Fibroblast of skin of left quadriceps (primary cell): Measurements from ENCODE around the gene CILP2.
A peak's percentile ranks its signal among the peaks of the same experiment; 100 is the strongest.

ENCODE experiments used
- DNase-seq, 2 experiments: peaks; one replicate each; pipeline ENCODE4 v3.0.0-alpha.2; 2013; ENCODE audit warnings: low read depth in 2 of 2

The CILP2 gene, protein sequence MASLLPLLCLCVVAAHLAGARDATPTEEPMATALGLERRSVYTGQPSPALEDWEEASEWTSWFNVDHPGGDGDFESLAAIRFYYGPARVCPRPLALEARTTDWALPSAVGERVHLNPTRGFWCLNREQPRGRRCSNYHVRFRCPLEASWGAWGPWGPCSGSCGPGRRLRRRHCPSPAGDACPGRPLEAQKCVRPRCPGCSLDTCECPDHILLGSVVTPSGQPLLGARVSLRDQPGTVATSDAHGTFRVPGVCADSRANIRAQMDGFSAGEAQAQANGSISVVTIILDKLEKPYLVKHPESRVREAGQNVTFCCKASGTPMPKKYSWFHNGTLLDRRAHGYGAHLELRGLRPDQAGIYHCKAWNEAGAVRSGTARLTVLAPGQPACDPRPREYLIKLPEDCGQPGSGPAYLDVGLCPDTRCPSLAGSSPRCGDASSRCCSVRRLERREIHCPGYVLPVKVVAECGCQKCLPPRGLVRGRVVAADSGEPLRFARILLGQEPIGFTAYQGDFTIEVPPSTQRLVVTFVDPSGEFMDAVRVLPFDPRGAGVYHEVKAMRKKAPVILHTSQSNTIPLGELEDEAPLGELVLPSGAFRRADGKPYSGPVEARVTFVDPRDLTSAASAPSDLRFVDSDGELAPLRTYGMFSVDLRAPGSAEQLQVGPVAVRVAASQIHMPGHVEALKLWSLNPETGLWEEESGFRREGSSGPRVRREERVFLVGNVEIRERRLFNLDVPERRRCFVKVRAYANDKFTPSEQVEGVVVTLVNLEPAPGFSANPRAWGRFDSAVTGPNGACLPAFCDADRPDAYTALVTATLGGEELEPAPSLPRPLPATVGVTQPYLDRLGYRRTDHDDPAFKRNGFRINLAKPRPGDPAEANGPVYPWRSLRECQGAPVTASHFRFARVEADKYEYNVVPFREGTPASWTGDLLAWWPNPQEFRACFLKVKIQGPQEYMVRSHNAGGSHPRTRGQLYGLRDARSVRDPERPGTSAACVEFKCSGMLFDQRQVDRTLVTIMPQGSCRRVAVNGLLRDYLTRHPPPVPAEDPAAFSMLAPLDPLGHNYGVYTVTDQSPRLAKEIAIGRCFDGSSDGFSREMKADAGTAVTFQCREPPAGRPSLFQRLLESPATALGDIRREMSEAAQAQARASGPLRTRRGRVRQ

DNA sequence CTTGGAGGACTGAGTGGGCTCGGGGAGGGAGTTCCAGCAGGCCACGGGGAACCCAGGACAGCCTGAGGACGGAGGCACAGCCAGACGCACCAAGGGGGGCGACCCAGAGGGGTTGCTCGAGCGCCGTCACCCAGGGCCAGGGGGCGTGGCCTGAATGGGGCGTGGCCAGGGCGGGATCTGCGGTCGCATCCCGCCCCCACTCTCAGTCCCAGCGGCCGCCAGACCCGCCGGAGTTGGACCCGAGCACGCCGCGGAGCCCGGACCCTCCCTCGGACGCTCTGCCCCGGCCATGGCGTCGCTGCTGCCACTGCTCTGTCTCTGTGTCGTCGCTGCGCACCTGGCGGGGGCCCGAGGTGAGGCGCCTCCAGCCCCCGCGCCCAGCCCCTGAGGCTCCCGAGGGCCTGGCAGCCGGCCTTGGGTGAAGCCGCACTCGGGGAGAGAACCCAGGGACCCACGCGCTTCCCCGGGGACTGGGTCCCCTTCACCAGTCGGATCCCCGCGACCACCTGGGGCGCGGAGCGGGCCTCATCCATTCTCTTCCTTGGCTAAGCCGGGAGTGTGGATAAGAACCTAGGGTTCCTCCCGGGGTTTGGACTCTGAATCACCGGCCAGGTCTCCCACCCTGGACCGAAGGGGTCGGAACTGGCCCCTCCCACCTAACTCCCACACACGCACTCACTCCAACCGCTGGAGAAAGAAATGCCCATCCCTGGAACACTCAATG, at the start of gene CILP2:
CILP2 (plus strand) TSS at position 205 of the 724 bp plus-strand sequence; CDS start at position 290, 85 bp downstream.
- DNase-seq, result no peak

DNA sequence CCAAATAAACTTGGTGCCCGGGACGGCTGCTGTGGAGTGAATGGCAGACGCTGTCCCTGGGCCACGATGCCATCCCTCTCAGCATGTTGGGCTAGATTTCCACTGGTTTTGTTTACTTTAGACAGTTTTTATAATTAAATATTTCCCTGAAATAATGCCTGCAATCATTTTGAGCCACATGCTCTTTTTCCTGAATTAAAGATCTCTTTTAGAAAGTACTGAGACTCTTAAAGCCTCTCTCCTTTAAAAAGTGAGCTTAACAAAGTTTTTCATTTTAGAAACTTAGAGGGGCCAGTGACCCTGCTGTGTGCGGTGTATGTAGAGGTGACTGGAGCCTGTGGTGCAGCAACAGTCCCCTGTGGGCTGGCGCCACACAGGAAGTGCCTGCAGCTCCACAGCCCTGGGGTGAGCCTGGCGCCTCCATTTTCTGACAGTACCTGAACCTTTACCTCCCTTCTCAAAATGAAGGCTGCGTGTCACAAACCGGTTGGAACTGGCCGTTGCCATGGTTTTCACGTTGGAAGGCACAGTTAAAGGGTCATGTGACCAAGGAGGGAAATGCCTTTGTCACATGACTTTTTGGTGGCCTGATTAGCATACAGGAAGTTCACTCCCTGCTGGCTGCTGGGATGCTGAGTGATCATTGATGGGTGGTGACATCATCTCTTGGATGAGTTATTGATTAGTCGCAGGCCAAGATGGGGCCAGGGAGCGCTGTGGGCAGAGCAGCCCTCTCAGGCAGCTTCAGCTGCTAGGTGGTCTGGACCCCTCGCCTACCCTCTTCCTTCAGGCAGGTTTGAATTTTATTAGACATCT, 49.0 kb upstream of the CILP2 start:
- DNase-seq, result peak; percentile 93 to 94

DNA sequence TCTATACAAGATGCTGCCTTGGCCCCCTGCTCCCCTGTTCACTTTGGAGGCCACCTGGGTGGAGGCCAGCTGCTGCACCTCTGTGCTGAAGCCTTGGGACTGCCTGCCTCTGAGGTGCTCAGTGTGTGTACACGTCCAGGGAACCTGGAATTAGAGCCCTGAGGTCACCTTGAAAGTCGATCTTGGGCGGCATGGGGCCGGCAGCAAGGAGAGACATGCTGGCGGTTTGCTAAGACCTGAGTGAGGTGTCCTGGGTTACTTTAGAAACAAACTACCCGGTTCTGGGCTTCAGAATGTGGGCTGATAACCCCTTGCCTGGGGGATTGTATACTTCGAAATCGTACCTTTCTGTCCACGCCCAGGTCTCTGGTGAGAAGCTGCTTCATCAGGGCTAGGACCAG, 48.3 kb upstream of the CILP2 start:
- no peak for DNase-seq

DNA sequence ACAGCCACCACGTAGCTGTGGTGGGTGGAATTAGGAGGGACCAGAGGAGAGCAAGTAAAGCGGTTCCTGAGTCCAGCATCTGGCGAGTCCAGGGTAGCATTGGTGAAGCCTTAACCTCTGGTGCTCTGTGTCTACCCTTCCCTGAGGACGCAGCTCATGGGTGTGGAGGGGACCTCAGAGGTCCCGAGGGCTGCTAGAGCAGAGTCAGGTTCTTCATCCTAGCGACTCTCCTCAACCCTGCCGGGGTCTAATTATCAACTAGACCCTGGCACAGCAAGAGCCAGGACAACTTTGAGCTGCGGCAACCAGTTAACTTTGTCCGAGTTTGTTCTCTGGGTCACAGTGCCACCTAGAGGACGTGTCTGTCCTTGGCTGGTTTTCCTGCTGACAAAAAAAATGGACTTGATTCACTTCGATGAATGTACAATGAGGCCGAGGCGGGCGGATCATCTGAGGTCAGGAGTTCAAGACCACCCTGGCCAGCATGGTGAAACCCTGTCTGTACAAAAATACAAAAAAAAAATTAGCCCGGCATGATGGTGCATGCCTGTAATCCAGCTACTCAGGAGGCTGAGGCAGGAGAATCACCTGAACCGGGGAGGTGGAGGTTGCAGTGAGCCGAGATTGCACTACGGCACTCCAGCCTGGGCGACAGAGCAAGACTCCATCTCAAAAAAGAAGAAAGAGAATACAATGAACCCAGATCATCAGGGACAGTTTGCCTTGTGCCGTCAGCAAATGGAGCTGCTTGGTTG, 47.7 kb upstream of the CILP2 start:
- DNase-seq, result peak; percentile 59 to 61

DNA sequence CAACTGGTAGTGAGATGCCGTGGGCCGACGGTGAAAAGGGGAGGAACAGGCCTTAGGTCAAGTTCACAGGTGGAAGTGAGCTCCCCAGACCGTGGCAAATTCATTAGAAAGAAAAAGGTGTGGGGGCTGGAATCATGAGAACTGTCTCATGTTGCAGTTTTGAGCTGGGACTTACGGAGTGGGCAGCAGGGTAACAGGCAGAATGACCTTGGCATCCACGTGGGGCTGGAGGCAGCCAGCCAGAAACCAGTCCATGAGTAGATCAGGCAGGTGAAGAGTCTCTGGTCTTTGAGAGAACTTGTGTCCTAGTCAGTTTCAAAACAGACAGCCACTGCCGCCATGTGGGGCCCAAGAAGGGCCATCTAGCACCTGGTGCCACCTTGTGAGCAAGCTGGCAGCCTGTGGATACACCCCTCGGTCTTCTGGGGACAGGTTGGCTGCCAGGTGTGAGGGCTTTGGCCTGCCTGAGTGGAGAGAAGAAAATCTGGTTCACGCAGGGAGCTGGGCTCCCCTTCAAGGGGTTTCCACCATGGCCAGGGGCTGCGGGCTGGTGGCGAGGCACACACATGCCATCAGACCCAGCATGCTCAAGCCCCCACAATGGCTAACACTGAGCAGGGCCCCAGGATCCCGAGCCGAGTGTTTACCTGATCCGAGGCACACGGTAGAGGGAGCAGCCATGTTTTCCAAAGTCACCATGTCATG, 46.6 kb upstream of the CILP2 start:
- no peak for DNase-seq

DNA sequence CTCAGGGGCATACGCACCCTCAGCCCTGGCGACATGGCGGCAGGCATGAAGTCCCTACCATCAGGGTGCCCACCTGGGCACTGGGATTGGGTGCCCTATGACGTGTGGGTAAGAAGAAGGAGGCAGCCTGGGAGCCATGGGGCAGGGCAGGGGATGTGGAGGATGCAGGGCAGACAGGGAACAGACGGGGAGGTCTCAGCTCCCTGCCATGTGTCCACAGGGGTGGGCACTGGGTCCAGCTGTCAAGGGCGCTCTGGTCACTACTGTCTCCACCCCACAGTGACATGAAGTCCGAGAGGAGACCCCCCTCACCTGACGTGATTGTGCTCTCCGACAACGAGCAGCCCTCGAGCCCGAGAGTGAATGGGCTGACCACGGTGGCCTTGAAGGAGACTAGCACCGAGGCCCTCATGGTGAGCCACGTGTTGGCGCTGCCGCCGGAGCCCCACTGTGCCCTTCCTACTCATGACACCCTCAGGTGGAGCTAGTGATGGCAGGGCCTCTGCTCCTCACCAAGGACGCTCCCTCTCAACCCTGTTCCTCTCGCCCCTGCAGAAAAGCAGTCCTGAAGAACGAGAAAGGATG, 45.9 kb upstream of the CILP2 start:
- DNase-seq, result no peak

DNA sequence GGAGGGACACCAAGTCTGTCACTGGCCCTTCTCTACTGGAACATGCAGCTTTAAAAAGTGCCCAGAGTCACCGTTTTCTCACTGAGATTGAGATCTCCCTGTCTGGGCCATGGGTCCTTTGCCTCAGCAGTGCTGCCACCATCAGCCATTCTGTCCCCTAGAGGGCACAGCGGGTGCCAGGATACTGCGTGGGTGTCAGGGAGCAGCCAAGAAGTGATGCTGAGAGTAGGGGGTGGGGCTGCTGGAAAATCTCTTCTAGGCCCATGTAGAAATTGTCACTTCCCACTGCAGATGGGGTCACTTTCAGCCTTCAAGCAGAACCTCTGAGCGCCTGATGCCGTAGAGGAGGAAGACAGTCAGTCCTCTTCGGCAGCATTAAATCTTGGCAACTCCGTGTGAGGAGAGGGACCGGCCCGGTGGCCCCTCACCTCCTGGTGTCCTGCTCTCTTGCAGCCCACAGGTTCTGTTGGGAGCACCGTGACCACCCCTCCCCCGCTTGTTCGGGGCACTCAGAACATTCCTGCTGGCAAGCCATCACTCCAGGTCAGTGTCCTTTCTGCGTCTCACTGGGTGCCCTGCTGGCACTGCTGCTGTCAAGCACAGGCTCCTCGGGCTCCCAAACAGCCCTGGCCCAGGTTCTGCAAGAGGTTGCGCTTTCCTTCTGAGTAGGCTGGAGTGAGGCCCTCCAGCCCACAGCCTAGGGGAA, 44.1 kb upstream of the CILP2 start:
- DNase-seq, result no peak

DNA sequence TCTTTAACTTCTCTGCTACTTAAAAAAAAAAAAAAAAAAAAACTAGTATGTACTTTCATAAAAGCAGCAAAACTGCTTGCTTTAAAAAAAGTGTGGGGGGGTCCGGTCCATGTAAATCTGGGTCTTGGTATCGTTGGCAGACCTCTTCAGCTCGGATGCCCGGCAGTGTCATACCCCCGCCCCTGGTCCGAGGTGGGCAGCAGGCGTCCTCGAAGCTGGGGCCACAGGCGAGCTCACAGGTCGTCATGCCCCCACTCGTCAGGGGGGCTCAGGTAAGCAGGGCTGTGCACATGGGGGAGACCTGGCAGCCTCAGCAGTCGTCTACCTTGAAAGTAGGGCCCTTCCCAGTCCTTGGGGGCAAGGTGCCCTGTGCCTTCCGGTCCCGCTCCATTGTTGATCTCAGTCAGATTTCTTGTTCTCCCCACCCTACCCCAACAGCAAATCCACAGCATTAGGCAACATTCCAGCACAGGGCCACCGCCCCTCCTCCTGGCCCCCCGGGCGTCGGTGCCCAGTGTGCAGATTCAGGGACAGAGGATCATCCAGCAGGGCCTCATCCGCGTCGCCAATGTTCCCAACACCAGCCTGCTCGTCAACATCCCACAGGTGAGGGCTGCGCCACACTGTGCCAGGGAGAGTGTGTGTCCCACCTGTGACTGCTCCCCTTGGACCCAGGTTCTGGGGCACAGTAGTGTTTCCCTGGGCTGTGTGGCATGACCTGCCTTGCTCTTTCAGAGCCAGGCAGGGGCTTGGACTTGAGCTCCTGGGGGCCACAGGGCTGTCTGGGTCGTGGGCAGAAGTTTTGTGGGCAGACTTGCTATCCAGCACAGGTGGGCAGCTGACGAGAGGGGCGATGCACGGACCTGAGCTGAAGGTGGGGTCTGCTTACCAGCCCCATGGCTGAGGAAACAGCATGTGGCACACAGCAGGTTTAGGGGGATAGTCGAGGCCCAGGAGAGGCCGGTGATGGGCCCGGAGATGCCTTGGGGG, 42.2 kb upstream of the CILP2 start:
- DNase-seq, result no peak

DNA sequence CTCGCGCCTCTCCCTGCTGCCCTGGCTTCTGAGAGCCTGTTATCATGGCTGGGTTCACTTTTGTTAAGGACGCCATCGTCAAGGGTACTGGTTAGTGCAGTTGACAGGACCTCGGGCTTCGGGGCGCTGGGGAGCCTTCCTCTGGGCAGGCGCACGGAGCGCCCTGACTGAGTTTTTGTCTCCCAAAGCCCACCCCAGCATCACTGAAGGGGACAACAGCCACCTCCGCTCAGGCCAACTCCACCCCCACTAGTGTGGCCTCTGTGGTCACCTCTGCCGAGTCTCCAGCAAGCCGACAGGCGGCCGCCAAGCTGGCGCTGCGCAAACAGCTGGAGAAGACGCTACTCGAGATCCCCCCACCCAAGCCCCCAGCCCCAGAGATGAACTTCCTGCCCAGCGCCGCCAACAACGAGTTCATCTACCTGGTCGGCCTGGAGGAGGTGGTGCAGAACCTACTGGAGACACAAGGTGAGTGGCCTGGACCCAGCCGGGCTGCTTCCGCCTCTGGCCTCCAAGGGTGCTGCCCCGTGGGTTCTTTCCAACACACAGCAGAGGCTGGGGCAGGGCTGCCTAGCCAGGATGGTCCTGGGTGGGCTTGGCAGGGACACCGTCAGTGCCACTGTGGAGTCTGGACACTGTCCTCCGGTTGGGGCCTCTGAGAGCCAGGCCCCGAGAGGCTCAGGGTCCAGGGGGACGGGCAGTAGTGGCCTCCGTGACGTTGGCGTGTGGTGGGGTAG, 39.6 kb upstream of the CILP2 start:
- no peak for DNase-seq

DNA sequence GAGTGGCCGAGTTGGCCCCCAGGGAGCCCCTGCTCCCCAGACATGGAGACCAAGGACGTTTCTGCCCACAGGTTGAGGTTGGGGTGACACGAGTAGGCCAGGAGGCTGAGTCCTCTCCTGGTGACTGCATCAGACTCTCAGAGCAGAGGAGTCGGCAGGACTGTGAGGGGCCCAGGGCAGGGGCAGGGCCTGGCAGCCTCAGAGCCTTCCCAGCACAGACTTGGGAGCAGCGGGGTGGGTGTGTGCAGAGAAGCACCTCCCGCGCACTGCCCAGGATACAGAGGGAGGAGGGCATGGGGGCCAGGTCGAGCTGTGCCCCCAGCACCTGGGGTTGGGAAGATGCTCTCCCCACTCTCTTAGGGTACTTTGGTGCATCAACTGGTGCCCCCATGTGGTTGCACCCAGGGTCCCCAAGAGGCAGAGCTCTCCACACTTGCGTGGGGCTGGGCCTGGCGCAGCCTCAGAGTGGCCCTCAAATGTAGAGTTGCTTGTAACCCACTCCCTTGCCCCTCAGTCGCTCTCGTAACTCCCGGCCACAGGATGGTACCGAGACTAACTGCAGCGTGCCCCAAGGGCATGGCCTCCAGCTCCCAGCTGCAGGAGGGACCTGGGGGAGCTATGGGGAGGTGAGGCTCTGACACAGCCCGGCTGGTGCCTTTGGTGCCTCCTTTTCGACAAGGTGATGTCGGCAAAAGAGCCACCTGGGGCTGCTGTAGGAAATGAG, 38.6 kb upstream of the CILP2 start:
- DNase-seq, result no peak

DNA sequence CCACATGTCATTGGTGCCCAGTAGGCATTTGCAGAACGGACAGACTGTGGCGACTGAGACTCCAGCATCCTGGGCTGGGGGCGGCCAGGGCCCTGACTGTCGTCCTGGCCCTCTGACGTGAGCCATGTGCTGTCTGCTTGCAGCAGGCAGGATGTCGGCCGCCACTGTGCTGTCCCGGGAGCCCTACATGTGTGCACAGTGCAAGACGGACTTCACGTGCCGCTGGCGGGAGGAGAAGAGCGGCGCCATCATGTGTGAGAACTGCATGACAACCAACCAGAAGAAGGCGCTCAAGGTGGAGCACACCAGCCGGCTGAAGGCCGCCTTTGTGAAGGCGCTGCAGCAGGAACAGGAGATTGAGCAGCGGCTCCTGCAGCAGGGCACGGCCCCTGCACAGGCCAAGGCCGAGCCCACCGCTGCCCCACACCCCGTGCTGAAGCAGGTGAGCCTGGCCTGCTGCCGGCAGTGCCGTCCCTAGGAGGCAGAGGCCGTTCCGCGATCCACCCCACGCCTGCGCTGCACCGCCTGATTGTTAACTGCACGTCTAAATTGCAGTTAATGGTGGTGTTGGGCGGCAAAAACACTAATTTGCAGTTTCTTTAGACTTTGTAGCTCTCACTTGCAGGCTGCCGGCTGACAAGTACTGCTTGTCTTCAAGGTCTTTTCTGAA, 37.0 kb upstream of the CILP2 start:
- no peak for DNase-seq

DNA sequence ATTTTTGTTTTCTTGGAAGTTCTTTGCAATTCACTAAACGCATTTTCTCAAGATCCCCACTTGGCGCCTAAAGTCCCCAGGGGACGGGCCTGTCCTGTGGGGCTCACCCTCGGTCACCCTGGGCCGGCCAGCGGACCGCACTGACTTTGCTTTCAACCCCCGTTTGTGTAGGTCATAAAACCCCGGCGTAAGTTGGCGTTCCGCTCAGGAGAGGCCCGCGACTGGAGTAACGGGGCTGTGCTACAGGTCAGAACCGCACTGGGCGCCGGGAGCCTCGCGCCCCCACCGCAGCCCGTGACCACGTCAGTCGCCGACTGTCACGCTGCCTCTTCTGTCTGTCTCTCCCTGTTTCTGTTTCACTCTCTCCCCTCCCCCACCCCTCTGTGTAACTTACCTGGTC, 36.3 kb upstream of the CILP2 start:
- no peak for DNase-seq

DNA sequence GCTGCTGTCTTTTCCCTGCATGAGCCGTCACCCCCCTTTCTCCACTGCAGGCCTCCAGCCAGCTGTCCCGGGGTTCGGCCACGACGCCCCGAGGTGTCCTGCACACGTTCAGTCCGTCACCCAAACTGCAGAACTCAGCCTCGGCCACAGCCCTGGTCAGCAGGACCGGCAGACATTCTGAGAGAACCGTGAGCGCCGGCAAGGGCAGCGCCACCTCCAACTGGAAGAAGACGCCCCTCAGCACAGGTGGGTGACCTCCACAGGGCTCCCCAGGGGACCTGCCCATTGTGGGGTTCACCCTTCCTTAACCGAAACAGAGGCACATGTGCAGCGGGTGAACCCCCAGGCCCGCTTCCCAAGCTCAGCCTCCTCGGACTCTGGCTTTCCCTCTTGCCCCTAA, 35.8 kb upstream of the CILP2 start:
- no peak for DNase-seq

DNA sequence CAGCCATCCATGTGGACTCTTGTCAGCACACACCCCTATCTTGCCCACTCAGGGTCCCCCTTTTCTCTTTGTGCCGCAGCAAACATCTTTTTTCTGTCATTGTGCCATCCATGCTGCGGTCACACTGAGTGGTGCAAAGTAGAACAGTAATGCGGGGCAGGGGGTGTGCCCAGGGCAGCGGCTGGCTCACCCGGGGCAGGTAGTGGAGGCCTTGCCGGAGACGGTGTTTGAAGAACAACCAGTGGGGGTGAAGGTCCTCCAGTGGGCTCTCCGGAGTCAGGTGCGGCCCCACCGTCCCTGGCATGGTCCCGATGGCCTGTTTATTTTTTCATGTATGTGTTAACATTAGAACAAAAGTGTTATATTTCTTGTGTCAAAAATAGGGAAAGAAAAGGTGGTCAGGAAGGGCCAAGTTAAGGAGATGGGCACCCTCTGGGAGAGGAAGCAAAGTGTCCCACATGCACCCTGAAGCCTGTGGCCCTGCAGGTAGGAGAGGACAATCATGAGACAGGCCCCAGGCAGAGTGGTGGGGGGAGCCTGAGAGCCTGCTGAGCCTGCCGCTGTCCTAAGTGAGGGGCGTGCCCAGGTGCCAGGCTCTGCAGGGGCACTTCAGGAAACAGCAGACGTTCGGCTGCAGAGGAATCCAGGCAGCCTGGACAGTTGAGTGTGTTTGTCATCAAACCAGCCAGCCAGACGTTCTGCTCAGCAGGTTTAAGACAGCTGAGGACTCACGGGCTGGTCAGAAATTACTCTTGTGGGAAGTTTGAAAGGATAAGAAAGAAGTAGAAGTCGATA, 35.1 kb upstream of the CILP2 start:
- DNase-seq, result no peak
